MM.1S (cell line): ENCODE data around the gene ZNF664.

Experiments
- EZH2 ChIP-seq: fragments of 300-600 bp; sonication (generic); optimal IDR thresholded peaks from 2 replicates; pipeline ENCODE3; 2017; ENCODE audit warnings: low read depth, mild to moderate bottlenecking, antibody characterized with exemption, low read length, mixed read lengths
- EZH2phosphoT487 ChIP-seq: fragments of 300-600 bp; sonication (generic); IDR thresholded peaks from 2 replicates; pipeline ENCODE4 v1.6.1; 2018; ENCODE audit warnings: antibody characterized with exemption, low read length
- TF ChIP-seq, protein P1 (sequence below): fragments of 300-600 bp; sonication (generic); IDR thresholded peaks from 2 replicates; pipeline ENCODE4 v1.5.1; 2016; ENCODE audit warnings: antibody characterized with exemption, low read length, mixed read lengths

DNA sequence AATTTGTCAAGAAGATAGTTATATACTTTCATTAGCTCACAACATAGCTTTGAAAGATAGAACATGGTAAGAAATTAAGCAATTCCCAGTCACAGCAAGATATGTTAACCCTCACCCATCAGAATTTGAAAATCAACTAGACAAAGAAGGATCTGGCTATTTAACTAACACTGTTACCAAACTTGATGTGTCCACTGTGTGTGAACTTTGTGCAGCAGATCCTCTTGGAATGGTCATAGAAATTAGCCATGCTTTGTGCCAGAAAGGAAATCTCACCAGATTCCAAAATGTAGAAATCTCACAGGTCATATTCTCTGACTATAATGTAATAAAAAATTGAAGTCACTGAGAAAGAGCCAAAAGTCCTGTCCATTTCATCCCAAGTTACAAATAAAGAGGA is 46.1 kb downstream of the ZNF664 start:
- TF ChIP-seq, protein P1, sequence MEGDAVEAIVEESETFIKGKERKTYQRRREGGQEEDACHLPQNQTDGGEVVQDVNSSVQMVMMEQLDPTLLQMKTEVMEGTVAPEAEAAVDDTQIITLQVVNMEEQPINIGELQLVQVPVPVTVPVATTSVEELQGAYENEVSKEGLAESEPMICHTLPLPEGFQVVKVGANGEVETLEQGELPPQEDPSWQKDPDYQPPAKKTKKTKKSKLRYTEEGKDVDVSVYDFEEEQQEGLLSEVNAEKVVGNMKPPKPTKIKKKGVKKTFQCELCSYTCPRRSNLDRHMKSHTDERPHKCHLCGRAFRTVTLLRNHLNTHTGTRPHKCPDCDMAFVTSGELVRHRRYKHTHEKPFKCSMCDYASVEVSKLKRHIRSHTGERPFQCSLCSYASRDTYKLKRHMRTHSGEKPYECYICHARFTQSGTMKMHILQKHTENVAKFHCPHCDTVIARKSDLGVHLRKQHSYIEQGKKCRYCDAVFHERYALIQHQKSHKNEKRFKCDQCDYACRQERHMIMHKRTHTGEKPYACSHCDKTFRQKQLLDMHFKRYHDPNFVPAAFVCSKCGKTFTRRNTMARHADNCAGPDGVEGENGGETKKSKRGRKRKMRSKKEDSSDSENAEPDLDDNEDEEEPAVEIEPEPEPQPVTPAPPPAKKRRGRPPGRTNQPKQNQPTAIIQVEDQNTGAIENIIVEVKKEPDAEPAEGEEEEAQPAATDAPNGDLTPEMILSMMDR = no peak
- TF ChIP-seq EZH2 (no peak), EZH2phosphoT487 (no peak)
